HG03565 (cell line): ENCODE data around the gene TREML4.

Source experiments
- ATAC-seq: cut with Tn5 transposase; IDR thresholded peaks from one replicate; pipeline ENCODE4 v1.9.1; 2021; ENCODE audit warnings: mild to moderate bottlenecking, moderate library complexity; ENCODE audit not compliant: unreplicated experiment

Gene TREML4

GRCh38 chr6:41247882-41248705 is 19.9 kb downstream of the TREML4 start:
- ATAC-seq: no peak

- ATAC-seq: no peak
These were observed 24.4 kb downstream of the TREML4 start for GRCh38 chr6:41252401-41253169.

- no peak for ATAC-seq
These were observed 27.0 kb downstream of the TREML4 start for GRCh38 chr6:41255110-41255509.

DNA sequence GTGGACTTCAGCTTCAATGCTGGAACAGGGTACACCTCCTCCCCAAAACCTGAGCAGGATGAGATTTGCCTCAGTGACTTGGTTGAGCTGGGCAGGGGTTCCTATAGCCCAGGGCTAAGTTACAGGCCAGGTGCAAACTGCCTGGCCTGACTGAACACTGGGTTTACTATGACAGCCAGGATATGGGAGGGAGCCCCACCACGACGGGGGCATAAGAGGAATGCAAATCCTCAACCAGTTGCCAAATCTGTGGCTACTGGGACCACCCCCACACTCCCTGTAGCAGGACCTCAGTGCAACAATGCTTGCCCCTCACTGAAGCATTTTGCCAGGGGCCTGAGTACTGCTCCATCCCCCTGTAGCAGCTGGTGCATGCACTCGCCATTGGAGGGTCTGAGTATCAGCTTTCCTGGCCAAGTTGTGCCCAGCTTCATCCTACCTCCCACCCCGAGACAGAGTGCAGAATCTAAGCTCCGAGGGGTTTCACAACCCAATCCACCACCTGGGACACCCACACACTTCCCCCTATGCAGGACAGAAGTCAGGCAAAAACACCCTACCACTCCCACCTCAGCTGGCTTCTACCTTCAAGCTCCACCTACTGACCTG is 27.6 kb downstream of the TREML4 start:
- ATAC-seq: no peak

GRCh38 chr6:41256383-41256782 is 28.2 kb downstream of the TREML4 start:
- peak; percentile 87 for ATAC-seq

DNA sequence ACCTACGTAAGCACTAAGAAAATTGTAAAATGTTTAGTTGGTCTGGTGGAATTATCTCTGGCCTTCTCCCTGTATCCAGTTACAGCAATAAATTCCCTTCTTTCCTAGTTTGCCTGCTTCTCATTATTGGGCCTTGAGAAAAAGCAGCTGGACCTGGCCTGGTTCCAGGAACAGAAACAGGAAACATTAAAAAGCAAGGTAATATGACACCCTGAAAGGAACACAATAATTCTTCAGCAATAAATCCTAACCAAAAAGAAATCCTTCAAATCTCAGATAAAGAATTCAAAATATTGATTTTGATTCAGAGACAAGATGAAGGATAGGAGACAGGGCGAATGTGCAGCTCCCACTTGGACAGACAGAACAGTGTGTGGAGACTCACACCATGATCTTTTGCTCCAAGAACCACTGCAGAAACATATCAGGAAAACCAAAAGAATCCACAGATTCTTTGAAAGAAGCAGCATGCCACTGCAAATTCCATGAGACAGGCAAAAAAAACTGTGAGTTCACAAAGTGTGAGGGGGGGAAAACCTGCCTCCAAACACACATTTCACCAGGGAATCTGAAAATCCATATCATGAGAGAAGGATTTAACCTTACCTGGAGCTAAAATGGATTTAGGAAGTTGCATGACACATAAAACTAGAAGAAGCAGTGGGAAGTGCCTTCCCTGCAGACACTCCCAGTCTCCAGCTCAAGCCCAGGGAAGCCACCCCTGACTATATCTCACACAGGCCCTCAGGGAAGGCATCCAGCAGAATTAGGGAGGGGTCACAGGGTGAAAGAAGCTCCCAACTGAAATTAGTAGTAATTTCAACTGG is 29.4 kb downstream of the TREML4 start:
- ATAC-seq: no peak

GRCh38 chr6:41258196-41258493 is 30.0 kb downstream of the TREML4 start:
- ATAC-seq: no peak

- no peak for ATAC-seq
These were observed 34.3 kb downstream of the TREML4 start for GRCh38 chr6:41262401-41262800.

GRCh38 chr6:41263267-41263666 is 35.1 kb downstream of the TREML4 start:
- ATAC-seq: no peak

- ATAC-seq: no peak
These were observed 38.4 kb downstream of the TREML4 start for GRCh38 chr6:41266541-41266940.

GRCh38 chr6:41268478-41268877 is 40.3 kb downstream of the TREML4 start:
- no peak for ATAC-seq

DNA sequence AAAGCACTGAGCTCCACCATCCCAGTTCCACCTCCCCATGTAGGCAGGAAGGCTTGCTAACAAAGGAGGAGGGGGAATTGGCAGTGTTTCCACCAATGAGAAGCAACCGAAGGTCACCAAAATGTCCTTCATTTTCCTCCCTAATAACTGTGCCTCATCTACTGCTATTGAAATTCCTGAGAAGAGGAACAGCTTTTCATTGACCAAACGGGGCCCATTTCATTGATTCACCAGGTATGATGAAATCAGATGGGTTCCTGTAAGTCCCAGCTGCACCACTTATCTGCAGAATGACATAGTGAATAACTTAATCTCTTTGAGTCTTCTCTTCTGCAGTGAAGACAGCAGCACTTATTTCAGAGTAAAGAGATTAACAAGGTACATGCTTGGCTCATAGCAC is 41.0 kb downstream of the TREML4 start:
- no peak for ATAC-seq

DNA sequence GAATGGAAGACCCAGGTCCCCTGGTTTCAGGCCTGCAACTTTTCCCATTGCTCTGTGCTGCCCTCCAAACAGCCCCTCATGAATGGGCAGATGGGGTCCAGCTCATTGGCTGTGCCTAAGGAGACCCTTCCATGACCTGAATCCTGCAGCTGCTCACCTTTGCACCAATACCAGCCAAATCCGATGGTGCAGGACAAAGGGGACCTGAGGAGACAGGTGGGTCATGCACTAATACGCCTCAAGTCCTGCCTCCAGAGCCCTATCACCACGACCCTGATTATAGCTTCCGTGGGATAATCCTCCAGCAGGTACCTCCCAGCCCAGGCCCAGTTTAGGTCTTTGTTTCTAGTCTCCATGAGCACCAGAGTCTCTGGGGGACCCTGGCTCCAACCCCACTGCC is 41.6 kb downstream of the TREML4 start:
- no peak for ATAC-seq

GRCh38 chr6:41271901-41272395 is 43.8 kb downstream of the TREML4 start:
- no peak for ATAC-seq

DNA sequence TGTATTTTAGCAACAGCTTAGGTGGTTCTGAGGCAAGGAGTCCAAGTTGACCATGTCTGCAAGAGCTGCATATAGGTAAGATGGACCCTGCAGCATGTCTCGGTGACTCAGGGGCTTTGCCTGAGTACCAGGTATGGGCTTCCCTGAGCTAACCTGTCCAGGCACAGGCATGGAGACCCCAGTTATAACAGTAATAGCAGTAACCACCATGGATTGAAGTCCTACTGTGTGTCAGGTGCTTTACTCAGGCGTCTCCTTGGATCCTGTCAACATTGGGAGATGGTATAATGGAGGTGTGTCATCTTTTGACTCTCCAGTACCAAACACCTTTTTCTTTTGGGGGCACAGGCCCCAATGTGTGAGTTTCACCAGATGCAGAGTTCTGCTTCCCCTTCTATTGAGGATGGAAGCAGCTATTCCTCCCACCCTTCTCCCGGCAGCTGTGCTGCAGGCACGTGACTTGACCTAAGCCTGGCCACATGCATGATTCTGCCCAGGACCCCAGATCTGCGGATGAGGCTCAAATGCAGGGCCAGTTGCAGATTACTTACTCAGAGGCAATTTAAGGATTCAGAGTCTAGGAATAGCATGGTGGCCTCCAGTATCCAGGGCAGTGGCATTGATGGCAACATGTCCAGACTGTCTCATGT is 44.6 kb downstream of the TREML4 start:
- no peak for ATAC-seq

- no peak for ATAC-seq
These were observed 45.6 kb downstream of the TREML4 start for GRCh38 chr6:41273714-41274113.

DNA sequence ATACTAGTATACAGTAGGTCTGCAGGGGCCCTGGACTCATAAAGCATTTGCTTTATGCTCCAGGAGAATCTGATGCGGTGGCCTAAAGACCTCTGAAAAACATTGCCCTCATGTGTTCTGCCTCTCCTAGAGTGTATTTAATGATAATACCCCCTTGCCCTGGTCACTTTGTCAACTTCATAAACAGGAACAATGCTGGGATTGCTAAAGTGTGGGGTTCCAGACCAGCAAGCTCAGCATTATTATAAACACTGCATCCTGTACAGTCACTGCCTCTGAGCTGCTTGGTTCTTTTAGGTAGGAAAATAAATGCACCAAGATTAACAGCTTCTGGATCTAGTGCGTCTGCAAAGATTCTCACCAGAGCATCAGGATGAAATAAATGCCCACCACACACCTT is 46.1 kb downstream of the TREML4 start:
- ATAC-seq: no peak

GRCh38 chr6:41275489-41275888 is 47.3 kb downstream of the TREML4 start:
- no peak for ATAC-seq

DNA sequence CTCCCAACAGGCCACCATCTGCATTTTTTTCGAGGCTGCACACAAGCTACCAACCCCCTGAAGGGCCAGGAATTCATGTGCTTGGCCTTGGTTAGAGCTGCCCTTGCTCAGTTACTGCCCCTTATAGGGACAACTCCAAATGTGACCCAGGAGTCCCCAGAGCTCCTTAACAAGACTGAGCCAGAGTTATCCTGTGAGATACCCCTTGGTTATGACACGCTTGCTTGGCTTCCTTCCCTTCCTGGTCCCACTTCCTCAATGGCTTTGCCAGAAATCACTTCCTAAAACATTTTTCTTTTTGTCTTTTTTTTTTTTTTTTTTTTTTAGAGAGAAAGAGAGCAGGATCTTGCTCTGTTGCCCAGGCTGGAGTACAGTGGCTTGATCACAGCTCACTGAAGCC is 49.5 kb downstream of the TREML4 start:
- no peak for ATAC-seq

- no peak for ATAC-seq
These were observed 50.7 kb downstream of the TREML4 start for GRCh38 chr6:41278699-41279405.
